ENCODE data around the gene SLC6A2. TPM values are rescaled to one million over a fixed set of nuclear protein-coding genes. Genes with fewer than 3 reads are reported as not detected.

Gene SLC6A2
- total RNA-seq, result not detected in 2 replicates

GRCh38 chr16:55655897-55656681 lies at the start of gene SLC6A2:
Gene SLC6A2 (plus strand): TSS chr16:55655988. CDS start chr16:55656695, 707 bp downstream.

Other genes with a start within 250 kb of the SLC6A2 start
- 70.8 and 78.7 TPM in 2 replicates for gene MMP2, start 176.8 kb upstream of the SLC6A2 start, total RNA-seq
- 46.7 and 60.0 TPM in 2 replicates for gene LPCAT2, start 146.9 kb upstream of the SLC6A2 start, total RNA-seq
- gene CAPNS2, start 89.3 kb upstream of the SLC6A2 start, total RNA-seq, result 1.3 and 1.7 TPM in 2 replicates
- not detected in 2 replicates for gene CES1, start 177.1 kb downstream of the SLC6A2 start, total RNA-seq
- not detected in 2 replicates for gene CES5A, start 219.4 kb downstream of the SLC6A2 start, total RNA-seq

Data from vein endothelial cell (primary cell).